Frontal cortex (tissue), 4 donors: ENCODE measurements around the gene CFAP298. TPM values are rescaled to one million over a fixed set of nuclear protein-coding genes. Genes with fewer than 3 reads are reported as not detected.
A peak's percentile ranks its signal among the peaks of the same experiment; 100 is the strongest.
"Not testable (repeated sequence)": the region's sequence is repeated elsewhere in the genome, so short reads cannot be mapped to it uniquely, and the experiment has no call there.

ENCODE experiments used
- DNase-seq, 2 donors: peaks; one replicate each; pipeline ENCODE4 v3.0.0; 2012; ENCODE audit warnings: low spot score in 2 of 2
- FAIRE-seq: peaks from 2 replicates; lab custom pipeline; 2012; peaks lifted over from hg19 to GRCh38; lab: Jason Lieb, UNC
- total RNA-seq: library from RNA; depleted of rRNA; stranded (reverse); fragments of >200 nt; gene quantifications from one replicate; pipeline ENCODE4 v1.2.3, GENCODE V29; 2014
- donor health status: control.
- donor health status: control.
- donor health status: control.

CFAP298 gene
- total RNA-seq: 16.3 TPM

- FAIRE-seq: no peak
- DNase-seq: peak; percentile 79 to 84
These were observed at the start of gene CFAP298 for GRCh38 chr21:32612075-32612998. Gene CFAP298, minus strand, starts transcription at chr21:32612377. Its CDS starts 134 bp downstream, at chr21:32612243.

- FAIRE-seq, DNase-seq: not testable (repeated sequence)
These were observed 49.0 kb upstream of the CFAP298 start for GRCh38 chr21:32661026-32661782.

GRCh38 chr21:32658524-32658923 is 46.3 kb upstream of the CFAP298 start:
- no peak for FAIRE-seq

GRCh38 chr21:32653326-32653901 is 41.2 kb upstream of the CFAP298 start:
- no peak for FAIRE-seq
- no peak for DNase-seq

More at GRCh38 chr21:32658524-32658923, 46.3 kb upstream of the CFAP298 start:
- DNase-seq: no peak

GRCh38 chr21:32648165-32648564 is 36.0 kb upstream of the CFAP298 start:
- FAIRE-seq (no peak), DNase-seq (no peak)

GRCh38 chr21:32645261-32646182 is 33.3 kb upstream of the CFAP298 start:
- FAIRE-seq: no peak
- DNase-seq: no peak

GRCh38 chr21:32641710-32642698 is 29.8 kb upstream of the CFAP298 start:
- FAIRE-seq: no peak
- DNase-seq: no peak

- FAIRE-seq (no peak), DNase-seq (no peak)
These were observed 14.5 kb upstream of the CFAP298 start for GRCh38 chr21:32626621-32627196.

GRCh38 chr21:32618218-32618617 is 6.0 kb upstream of the CFAP298 start:
- not testable (repeated sequence) for FAIRE-seq, DNase-seq

GRCh38 chr21:32613436-32614043 is 1.4 kb upstream of the CFAP298 start:
- no peak for DNase-seq
- FAIRE-seq: no peak

GRCh38 chr21:32612999-32613337 is 791 bp upstream of the CFAP298 start:
- no peak for DNase-seq

GRCh38 chr21:32611471-32611997 is 643 bp downstream of the CFAP298 start:
- DNase-seq: no peak
- FAIRE-seq: no peak

More at GRCh38 chr21:32612999-32613337, 791 bp upstream of the CFAP298 start:
- FAIRE-seq: no peak

- DNase-seq, FAIRE-seq: not testable (repeated sequence)
These were observed 1.2 kb downstream of the CFAP298 start for GRCh38 chr21:32610940-32611339.

- FAIRE-seq: no peak
- DNase-seq: no peak
These were observed 3.3 kb downstream of the CFAP298 start for GRCh38 chr21:32608851-32609250.

- FAIRE-seq (no peak), DNase-seq (no peak)
These were observed 6.7 kb downstream of the CFAP298 start for GRCh38 chr21:32605469-32605868.

- FAIRE-seq: no peak
- DNase-seq: no peak
These were observed 7.7 kb downstream of the CFAP298 start for GRCh38 chr21:32604464-32604863.

GRCh38 chr21:32603131-32603530 is 9.0 kb downstream of the CFAP298 start:
- no peak for FAIRE-seq
- no peak for DNase-seq
